8988T (cell line): Measurements from ENCODE around the gene IQGAP2.
"Not testable (repeated sequence)": the region's sequence is repeated elsewhere in the genome, so short reads cannot be mapped to it uniquely, and the experiment has no call there.

ENCODE experiments used
- DNase-seq: peaks from one replicate; pipeline ENCODE4 v3.0.0; 2011

The IQGAP2 gene

DNA sequence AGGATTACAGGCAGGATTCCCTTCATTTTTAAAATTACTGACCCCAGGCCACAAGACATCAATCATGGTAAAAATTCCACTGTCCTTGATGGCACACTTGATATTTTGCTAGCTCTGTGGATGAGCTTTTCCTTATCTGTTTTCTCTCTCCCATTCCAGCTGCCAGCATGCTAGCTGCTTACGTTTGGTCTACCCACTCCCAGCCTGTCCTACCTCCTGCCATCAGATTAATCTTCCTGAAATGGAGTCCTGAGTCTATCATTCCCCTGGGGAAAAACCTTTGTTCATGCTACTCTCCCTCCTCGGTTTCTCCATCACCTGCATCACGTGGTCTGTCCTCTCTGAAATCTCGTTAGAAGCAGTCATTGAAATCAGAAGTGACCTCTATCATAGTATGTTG lies 111.2 kb downstream of the IQGAP2 start:
- no peak for DNase-seq

DNA sequence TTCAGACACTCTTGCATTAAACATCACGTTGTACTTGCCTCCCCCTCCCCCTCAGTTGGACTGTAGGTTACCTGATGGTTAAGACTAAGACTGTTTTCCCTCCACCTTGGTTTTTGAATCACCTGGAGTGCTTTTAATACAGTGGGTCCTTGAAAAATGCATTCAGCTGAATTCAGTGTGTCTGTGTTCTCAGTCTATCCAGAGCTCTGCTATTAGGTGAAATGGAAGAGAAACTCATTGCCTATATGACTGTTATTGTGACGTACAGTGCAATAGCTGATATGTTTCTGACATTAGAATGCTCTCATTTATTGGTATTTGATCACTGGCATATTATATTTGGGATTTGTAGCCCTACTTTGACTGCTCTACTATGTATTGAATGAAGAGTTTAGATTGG lies 111.6 kb downstream of the IQGAP2 start:
- no peak for DNase-seq

DNA sequence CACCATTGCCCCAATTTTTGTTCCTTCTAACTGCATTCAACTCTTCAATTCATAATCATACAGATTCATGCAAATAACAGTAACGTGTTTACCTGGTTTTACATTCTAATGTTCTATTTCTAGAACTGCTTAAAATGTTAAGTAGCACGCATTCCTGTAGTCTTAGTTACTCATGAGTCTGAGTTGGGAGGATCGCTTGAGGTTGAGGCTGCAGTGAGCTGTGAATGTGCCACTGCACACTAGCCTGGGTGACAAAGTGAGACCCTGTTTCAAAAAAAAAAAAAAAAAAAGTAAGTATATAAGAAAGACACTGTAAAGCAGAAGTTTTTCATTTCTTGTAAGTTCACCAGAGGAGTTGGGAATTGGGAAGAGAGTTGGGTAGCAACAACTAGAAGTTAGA lies 114.2 kb downstream of the IQGAP2 start:
- no peak for DNase-seq

DNA sequence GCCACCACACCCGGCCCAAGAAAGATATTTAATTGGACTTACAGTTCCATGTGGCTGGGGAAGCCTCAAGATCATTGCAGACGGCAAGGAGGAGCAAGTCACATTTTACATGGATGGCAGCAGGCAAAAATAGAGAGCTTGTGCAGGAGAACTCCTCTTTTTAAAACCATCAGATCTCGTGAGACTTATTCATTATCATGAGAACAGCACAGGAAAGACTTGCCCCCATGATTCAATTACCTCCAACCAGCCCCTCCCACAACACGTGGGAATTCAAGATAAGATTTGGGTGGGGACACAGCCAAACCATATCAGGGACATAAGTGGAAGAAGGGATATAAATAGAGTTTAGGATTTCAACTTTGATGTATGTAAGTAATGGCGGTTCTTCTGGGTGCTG lies 115.2 kb downstream of the IQGAP2 start:
- DNase-seq, result not testable (repeated sequence)

DNA sequence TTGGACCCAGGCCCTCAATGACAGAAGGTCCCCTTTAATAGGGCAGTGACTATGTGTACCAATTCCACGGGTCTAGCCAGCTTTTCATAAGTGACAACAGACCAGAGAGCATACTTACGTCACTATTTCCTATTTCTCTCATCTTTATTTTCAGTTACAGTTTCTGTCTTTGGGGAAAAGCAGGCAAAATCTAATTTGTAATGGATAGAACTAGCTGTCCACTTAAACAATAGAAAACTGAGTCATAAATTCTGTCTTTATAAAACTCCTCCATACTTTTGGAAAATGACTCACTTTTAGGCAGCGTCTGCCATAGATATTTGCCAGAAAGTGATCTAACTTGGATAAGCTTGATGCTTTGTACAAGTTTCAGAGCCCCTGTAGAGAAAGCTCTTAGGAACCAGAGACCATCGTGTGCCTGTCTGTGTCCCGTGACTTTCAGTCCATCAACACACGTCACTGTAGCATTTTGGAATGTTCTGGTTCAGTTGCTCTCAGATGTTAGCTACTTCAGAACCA lies 118.2 kb downstream of the IQGAP2 start:
- no peak for DNase-seq

DNA sequence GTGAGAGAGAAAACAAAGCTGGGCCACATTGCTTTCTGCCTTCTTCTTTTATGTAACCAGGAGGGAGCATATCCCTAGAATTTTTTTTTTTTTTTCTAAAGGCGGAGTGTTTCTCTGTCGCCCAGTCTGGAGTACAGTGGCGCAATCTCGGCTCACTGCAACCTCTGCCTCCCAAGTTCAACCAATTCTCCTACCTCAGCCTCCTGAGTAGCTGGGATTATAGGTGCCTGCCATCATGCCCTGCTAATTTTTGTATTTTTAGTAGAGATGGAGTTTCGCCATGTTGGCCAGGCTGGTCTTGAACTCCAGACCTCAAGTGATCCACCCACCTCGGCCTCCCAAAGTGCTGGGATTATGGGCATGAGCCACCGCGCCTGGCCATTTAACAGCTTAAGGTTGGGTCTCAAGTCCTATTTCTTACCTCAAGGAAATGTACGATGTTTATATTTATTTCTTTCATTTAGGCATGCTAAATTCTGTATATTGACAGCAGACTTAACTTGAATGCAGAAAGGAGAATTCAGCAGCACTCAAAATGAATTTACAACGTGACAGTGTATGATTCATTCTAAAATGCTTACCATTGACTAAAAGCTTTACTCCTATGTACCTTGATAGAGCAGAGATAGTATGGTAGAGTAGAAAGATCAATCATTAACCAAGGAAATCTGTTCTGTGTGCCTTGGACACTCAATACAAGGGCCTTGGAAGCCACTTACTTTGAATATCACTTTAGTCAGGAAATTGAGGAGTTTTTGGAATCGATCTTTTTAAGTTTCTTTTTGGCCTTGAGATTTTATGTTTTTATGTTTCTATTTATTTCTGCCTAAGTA lies 119.2 kb downstream of the IQGAP2 start:
- DNase-seq, result no peak

DNA sequence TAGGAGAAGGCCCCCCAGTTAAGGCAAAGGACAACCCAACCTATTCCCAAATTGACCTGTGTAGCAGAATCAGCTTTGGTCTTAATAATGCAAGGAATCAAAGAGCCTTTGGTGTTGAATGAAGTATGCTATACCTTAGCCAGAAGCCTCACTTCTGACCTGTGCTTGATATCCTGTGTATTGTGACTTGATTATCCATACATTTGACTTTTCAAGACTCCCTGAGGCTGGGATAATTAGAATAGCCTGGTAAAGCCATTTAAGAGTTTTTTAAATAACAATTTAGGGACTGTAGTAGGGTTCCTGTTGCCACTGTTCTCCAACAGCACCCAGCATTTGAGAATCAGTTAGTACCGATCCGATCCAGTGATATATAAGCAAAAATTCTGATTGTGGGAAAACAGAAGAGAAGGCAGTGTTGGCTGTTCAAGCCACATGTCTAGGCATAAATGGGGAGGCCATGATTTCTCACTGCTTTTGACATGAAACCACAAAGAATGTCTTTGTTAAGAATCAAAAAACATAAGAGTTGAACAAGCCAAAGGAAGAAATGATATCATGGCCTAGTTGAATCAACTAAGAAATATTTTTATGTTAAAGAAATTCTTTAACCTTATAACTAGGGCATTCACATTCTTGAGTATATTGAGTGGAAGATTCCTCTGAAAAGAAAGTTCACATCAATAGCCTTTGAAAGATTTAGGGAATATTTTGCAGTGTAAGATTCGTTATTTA lies 121.2 kb downstream of the IQGAP2 start:
- no peak for DNase-seq

DNA sequence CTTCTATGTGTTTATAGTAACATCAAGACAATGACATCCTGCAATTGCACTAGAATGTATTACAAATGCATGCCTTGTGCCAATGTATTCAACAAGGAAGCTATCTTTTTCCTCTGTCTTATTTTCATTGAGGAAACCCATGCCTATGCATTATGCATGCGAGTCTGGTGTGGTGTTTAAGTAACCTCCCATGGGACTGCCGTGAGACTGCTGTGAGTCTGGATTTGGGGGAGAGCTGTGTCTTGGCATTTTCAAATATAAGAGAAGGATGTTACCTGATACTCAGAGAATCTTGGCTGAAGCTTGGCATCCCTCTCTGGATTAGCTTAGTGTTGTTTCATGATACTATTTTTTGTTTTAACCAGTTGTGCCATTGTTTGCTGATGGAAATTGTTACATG lies 121.8 kb downstream of the IQGAP2 start:
- DNase-seq, result no peak

DNA sequence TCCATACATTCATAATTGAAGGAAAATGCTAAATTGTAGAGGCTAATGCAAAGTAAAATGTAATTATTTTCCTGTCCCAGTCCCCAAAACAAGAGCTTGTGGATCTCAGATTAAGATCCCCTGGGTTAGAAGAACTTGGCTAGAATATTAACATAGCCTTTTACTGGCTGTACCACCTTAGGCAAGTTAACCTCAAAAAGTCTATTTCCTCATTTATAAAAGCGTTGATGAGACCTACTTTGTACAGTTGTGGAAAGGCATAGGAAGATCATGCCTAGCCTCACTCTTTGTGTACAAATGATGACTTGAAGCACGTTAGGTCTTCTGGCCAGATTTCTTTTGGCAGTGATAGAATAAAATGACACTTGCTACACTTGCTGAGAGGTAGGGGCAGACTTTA lies 122.9 kb downstream of the IQGAP2 start:
- DNase-seq, result no peak

DNA sequence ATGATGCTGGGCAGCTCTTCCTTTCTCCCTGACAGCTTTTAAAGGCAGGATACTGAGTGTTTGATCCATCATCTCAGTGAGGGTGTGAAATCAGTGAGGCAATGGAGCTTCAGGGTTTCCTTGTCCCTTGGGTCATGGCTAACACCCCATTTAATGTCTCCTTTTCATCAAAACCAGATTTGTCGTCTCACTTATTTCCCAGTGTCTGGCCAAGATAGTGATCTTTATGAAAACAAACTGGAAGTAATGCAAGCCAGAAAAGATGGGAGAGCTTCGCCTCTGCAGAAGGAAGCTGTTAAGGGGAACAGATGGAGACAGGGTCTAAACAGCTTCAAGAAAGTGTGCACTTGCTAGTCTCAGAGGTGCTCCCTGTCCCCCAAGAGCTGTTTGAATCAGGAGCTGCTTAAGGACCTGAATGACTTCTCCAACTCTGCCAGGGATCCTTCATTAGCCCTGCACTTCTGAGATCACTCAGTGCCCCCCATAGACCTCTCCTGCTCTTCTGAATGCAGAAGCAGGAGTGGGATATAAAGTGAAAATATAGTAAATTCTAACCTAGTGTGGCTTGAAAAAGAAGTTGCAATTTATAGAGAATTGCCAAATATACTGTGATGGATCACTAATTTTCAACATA lies 124.0 kb downstream of the IQGAP2 start:
- DNase-seq, result no peak

DNA sequence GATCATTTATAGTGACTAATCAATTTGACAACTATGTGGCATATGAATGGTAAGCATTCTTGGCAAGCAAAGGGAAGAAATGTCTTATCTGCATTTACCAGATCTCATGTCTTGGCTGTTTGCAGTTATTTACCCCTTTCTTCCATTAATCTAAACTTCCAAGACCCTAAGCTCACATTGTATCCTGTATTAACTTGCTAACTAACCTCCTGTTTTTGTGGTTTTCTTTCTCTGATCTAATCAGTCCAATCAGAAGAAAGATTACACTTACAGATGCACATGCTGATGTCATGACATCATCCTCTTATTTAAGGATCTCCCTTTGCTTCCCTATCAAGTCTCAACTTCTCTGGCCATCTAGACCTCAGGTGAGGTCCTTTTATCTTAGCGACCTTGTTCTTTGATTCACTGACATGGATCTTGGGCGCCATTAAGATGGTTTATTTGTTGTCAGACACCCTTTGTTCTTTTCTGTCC lies 124.6 kb downstream of the IQGAP2 start:
- DNase-seq, result no peak

DNA sequence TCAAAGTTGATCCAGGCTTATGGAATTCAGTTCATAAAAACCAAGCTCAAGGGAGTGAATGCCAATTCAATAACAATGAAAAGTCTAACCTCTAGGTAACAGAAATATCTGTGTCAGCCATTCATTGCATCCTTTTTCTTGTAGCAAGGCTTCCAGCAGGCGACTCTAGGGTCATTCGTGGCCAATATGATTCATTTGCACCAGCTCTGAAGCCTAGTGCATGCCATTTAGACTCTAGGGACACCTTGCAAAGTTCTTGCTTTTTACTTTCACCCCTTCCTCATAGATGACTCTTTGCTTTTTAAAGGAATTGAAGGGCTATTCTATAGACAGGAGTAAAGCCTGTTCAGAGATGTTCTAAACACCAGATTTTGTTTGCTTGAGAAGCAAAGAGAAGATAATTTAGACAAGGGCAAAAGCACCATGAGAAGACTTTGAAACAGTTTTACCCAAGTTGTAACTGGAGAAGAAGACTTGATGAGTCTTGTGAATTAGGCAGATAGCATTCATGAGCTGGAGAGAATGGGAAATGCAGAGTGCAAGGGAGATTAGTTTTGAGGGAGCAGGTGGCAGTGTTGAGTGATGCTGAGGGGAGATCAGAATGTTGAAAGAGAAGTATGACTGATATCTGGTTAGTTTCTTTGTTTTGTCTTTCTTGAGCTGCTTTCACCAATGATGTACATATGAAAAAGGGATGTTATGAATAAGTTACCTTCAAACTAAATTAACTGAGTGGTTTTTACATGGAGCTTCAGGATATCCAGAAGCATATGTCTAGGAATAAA lies 125.7 kb downstream of the IQGAP2 start:
- no peak for DNase-seq

DNA sequence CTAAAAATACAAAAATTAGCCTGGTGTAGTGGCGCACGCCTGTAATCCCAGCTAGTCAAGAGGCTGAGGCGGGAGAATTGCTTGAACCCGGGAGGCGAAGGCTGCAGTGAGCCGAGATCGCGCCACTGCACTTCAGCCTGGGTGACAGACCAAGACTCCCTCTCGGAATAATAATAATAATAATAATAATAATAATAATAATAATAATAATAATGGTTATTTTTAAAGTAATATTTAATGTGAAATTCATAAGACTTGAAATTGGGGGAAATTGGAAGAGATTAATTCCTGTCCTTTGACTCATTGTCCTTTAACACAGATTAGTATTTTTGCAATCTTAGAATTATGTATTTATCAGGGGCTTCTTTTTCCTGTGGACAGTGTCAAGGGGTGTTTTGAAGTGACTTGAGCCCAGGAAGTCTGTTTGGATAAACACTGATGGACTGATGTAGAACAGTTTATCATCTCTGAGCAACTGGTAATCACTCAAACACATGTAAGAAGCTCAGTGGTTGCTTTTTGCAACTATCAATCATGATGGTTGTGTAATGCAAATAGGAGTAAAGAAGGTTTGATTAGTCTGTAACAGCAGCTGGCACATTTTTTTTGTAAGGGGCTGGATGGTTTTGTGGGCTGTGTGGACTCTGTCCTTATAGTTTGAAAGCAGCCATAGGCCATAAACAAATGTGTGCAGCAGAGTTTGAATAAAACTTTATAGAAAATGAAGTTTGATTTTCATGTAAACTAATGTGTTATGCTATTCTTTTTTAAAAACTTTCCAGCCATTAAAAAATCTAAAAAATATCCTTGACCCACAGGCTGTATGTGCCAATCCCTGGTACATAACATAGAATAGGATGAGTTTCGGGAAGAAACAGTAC lies 126.6 kb downstream of the IQGAP2 start:
- DNase-seq, result no peak

DNA sequence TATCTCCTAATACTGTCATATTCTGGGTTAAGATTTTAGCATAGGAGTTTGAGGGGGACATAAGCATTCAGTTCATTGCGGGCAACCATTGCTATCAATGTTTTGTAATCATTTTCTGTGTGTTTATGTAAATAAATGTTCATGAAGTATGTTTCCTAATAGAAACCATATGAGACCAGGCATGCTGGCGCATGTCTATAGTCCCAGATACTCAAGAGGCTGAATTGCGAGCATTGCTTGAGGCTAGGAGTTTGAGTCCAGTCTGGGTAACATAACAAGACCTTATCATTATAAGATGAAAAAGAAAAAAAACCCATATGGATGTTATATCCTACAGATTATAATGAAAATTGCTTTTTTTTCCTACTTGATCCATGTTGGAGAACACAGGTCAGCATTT lies 129.0 kb downstream of the IQGAP2 start:
- no peak for DNase-seq

DNA sequence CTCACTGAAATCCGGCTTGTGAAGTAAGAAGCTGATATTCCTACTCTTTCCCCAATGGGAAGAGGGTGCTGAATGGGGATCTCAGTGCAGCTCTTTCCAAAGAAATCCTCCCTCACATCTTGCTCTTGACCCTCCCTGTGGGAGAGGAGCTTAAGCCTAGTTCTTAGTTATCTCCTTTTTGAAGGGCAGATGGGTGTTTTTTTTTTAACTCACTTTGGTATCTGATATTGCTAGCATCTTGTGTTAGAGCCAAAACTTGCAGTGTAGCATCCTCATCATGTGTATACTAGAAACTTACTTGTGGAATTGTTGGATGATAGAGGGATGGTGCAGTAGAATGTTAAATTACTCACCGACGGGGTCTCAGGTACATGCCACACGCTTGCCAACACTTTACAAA lies 129.9 kb downstream of the IQGAP2 start:
- DNase-seq, result no peak

DNA sequence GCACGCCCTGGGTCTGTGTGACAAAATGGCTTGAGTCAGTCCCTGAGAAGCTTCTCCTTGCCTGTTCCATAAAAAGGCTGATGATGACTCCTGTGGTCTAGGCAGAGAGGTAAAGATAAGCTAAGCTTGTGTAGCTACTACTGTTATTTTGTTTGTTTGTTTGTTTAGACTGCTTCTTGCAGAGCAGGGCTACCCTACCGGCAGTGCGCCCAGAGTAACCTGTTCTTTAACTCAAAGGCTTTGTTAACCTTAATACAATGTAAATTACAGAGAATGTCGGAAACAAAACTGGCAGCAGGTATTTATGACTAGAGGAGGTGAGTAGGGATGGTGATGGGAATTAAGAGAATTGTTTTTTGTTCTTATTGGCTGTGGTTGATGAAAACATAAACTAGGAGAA lies 132.5 kb downstream of the IQGAP2 start:
- no peak for DNase-seq

DNA sequence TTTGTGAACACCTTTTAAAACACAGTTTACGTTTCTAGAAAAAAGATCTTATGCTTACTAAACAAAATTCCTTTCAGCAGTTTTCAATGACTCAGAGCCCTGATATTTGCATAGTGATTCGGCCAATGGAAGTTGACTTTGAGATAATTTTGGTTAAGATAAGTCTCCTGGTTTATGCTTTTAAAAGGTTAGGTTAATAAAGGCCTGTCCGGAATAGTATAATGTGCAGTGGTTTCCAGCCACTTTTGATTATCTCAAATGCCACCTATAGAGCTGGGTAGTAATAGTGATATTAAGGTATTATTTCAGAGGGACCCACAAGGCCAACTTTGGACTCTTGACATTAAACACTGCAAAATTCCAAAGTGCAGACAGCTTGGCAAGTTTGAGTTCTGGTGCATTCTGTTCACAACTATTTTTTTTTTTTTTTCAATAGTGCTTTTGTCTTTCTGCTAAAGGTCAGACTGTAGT lies 134.0 kb downstream of the IQGAP2 start:
- no peak for DNase-seq

DNA sequence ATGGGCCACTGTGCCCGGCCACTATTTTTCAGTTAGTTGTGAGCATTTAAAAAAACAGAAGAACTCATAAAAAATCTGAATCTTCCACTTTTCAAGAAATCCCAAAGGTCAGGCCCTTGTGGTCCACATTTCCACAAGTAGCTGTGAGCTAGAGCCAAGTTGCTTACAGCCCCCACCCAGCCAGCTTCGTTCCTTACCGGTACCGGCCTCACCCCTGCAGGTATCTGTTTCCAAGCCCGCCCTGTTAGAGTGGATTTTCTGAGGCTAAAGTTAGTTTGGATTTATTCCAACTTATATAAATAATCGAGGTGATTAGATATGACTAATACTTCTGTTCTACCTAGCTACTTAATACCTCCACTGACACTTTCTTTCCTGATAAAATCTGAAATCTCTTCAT lies 139.2 kb downstream of the IQGAP2 start:
- DNase-seq, result no peak

DNA sequence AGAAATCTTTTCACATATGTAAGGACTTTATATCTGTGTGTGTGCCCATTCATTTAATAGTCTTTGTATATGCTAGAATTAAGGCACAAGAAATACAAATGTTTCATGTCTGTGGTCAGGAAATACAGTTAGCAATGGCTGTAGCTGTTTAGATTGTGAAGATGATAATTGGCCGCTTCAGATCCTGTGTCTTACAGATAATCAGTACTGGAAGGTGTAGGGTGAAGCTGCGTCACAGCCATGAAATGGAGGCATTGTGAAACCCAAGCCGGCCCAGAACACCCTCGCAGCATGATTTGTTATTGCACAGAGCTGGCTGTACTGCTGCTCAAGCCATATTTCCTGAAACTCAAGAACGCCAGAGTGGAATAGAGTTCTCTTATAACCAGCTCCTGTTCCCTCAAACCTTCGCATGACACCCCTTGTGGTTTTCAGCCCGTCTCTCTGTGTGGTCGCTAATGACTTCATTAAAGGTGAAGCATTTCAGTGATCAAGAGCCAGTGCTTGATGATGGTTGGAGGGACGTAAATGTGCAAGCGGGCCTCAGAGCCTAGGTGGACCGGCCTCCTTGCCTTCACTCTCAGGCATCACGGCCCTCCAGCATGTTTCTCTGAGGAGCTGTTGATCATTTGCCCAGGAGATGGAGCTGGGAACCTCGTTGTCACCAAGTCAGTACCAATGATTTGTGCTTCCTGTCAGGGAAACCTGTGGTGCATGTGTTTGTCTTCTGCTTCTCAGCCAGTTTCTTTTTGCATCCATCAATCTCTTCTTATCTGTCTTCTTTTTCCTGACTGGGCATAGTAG lies 140.0 kb downstream of the IQGAP2 start:
- DNase-seq, result no peak

DNA sequence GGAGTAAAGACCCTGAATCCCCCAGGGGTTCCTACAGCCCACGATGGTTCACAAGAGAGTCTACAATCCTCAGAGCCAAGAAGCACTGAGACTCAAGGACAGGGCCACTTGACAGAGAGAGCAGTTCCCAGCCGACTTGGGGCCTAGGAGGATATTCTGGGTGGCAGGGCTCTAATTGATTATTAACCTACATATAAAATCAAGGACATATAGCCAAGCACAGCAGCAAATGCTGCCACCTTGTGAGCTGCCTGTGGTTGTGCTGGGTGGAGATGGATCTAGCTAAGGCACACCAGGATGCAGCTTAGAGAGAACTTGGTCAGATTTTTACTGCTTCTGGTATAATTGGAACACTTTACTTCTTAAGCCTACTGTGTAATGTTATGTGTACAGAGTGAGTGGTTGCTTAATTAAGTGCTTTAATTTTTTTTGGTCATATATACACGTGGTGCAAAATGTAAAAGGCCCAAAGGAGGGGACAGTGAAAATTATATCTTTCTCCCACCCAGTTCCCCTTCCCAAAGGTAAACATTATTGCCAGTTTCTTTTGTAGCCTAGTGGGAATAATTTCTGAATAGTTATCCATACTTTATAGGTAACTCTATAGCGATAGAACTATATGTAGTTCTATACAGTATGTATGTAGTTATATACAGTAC lies 141.3 kb downstream of the IQGAP2 start:
- no peak for DNase-seq
